NCI-H82 (cell line): ENCODE data around the gene RAD51B.
"Not testable (repeated sequence)": the region's sequence is repeated elsewhere in the genome, so short reads cannot be mapped to it uniquely, and the experiment has no call there.

Experiments
- DNase-seq: peaks from one replicate; lab custom pipeline; 2025; lab: John Stamatoyannopoulos, UW

RAD51B gene

GRCh38 chr14:68753690-68754089 lies 934.1 kb downstream of the RAD51B start:
- DNase-seq, result no peak

- DNase-seq, result no peak
Measured at GRCh38 chr14:68755016-68755353, 935.4 kb downstream of the RAD51B start.

- DNase-seq, result no peak
Measured at GRCh38 chr14:68756000-68756481, 936.5 kb downstream of the RAD51B start.

GRCh38 chr14:68756734-68757133 lies 937.2 kb downstream of the RAD51B start:
- DNase-seq, result no peak

GRCh38 chr14:68757618-68758081 lies 938.1 kb downstream of the RAD51B start:
- no peak for DNase-seq

- no peak for DNase-seq
Measured at GRCh38 chr14:68758301-68758700, 938.7 kb downstream of the RAD51B start.

GRCh38 chr14:68759017-68759560 lies 939.5 kb downstream of the RAD51B start:
- peak; percentile 87 for DNase-seq

GRCh38 chr14:68759937-68760336 lies 940.4 kb downstream of the RAD51B start:
- no peak for DNase-seq

- no peak for DNase-seq
Measured at GRCh38 chr14:68760761-68761160, 941.2 kb downstream of the RAD51B start.

- DNase-seq, result no peak
Measured at GRCh38 chr14:68761391-68761790, 941.8 kb downstream of the RAD51B start.

- peak; percentile 86 for DNase-seq
Measured at GRCh38 chr14:68762953-68763764, 943.6 kb downstream of the RAD51B start.

GRCh38 chr14:68763843-68764242 lies 944.3 kb downstream of the RAD51B start:
- DNase-seq, result not testable (repeated sequence)

GRCh38 chr14:68766299-68767247 lies 947.0 kb downstream of the RAD51B start:
- DNase-seq, result no peak

GRCh38 chr14:68767248-68767645 lies 947.7 kb downstream of the RAD51B start:
- peak; percentile 30 for DNase-seq

- no peak for DNase-seq
Measured at GRCh38 chr14:68768316-68768715, 948.7 kb downstream of the RAD51B start.

- DNase-seq, result no peak
Measured at GRCh38 chr14:68770051-68770450, 950.5 kb downstream of the RAD51B start.

- no peak for DNase-seq
Measured at GRCh38 chr14:68770553-68771286, 951.1 kb downstream of the RAD51B start.

- DNase-seq, result no peak
Measured at GRCh38 chr14:68771631-68772030, 952.1 kb downstream of the RAD51B start.

GRCh38 chr14:68772761-68773381 lies 953.3 kb downstream of the RAD51B start:
- DNase-seq, result no peak

GRCh38 chr14:68774771-68775613 lies 955.4 kb downstream of the RAD51B start:
- no peak for DNase-seq
